H9 (cell line): ENCODE measurements around the gene TSEN34. TPM values are rescaled to one million over a fixed set of nuclear protein-coding genes. Genes with fewer than 3 reads are reported as not detected.
A peak's percentile ranks its signal among the peaks of the same experiment; 100 is the strongest.

Source experiments
- DNase-seq: peaks from one replicate; pipeline ENCODE4 v3.0.0-alpha.2; 2017
- H2AFZ ChIP-seq: one replicate; pipeline ENCODE4 v1.6.1; 2013; ENCODE audit warnings: mild to moderate bottlenecking, low read length, control low read depth, moderate library complexity
- H2AK5ac ChIP-seq: 2 replicates; pipeline ENCODE4 v1.6.1; 2013; ENCODE audit warnings: low read length, control low read depth, mixed read lengths; ENCODE audit not compliant: insufficient read length
- H2BK120ac ChIP-seq: one replicate; pipeline ENCODE4 v1.6.1; 2013; ENCODE audit warnings: low read depth, mild to moderate bottlenecking, low read length, control low read depth, inconsistent platforms; ENCODE audit not compliant: poor library complexity, severe bottlenecking
- H2BK12ac ChIP-seq: 2 replicates; pipeline ENCODE4 v1.6.1; 2013; ENCODE audit warnings: low read length, control low read depth, mixed read lengths, low read depth; ENCODE audit not compliant: insufficient read length
- H2BK15ac ChIP-seq: 2 replicates; pipeline ENCODE4 v1.6.1; 2013; ENCODE audit warnings: low read depth, low read length, control low read depth
- H2BK20ac ChIP-seq: one replicate; pipeline ENCODE4 v1.6.1; 2013; ENCODE audit warnings: low read depth, mild to moderate bottlenecking, low read length, control low read depth, inconsistent platforms; ENCODE audit not compliant: poor library complexity, severe bottlenecking
- H2BK5ac ChIP-seq: 2 replicates; pipeline ENCODE4 v1.6.1; 2013; ENCODE audit warnings: low read length, control low read depth, mixed read lengths; ENCODE audit not compliant: insufficient read length
- H3K14ac ChIP-seq: 2 replicates; pipeline ENCODE4 v1.6.1; 2013; ENCODE audit warnings: low read length, control low read depth; ENCODE audit not compliant: insufficient read depth
- H3K18ac ChIP-seq: 2 replicates; pipeline ENCODE4 v1.6.1; 2013; ENCODE audit warnings: low read depth, mild to moderate bottlenecking, mixed read lengths, low read length, control low read depth; ENCODE audit not compliant: insufficient read length
- H3K23ac ChIP-seq: 2 replicates; pipeline ENCODE4 v1.6.1; 2013; ENCODE audit warnings: low read length, control low read depth, mixed read lengths, low read depth; ENCODE audit not compliant: insufficient read length
- H3K23me2 ChIP-seq: 2 replicates; pipeline ENCODE4 v1.6.1; 2013; ENCODE audit warnings: low read depth, mild to moderate bottlenecking, mixed read lengths, low read length, control low read depth; ENCODE audit not compliant: insufficient read length, poor library complexity, severe bottlenecking
- H3K27ac ChIP-seq: 2 replicates; pipeline ENCODE4 v1.5.1; 2013; ENCODE audit warnings: low read length, control low read depth, mixed read lengths, low read depth; ENCODE audit not compliant: insufficient read length
- H3K27me3 ChIP-seq: 2 replicates; pipeline ENCODE4 v1.6.1; 2013; ENCODE audit warnings: low read length, control low read depth, inconsistent platforms; ENCODE audit not compliant: insufficient read depth
- H3K4ac ChIP-seq: 2 replicates; pipeline ENCODE4 v1.6.1; 2013; ENCODE audit warnings: low read depth, mild to moderate bottlenecking, control low read depth, inconsistent platforms, low read length, moderate library complexity
- H3K4me1 ChIP-seq: 2 replicates; pipeline ENCODE4 v1.6.1; 2013; ENCODE audit warnings: low read length, control low read depth, inconsistent platforms; ENCODE audit not compliant: insufficient read depth
- H3K4me2 ChIP-seq: 2 replicates; pipeline ENCODE4 v1.6.1; 2013; ENCODE audit warnings: low read length, control low read depth, mixed read lengths; ENCODE audit not compliant: insufficient read length, insufficient read depth
- H3K56ac ChIP-seq: 2 replicates; pipeline ENCODE4 v1.6.1; 2013; ENCODE audit warnings: low read depth, mild to moderate bottlenecking, mixed read lengths, low read length, control low read depth; ENCODE audit not compliant: insufficient read length
- H3K79me1 ChIP-seq: 2 replicates; pipeline ENCODE4 v1.6.1; 2013; ENCODE audit warnings: low read depth, mild to moderate bottlenecking, moderate library complexity, low read length, control low read depth, inconsistent platforms; ENCODE audit not compliant: insufficient read depth, poor library complexity, severe bottlenecking
- H3K79me2 ChIP-seq: 2 replicates; pipeline ENCODE4 v1.6.1; 2013; ENCODE audit warnings: low read length, control low read depth, inconsistent platforms; ENCODE audit not compliant: insufficient read depth
- H3K9ac ChIP-seq: 2 replicates; pipeline ENCODE4 v1.6.1; 2013; ENCODE audit warnings: low read length, control low read depth, mixed read lengths; ENCODE audit not compliant: insufficient read length; ENCODE audit errors: extremely low read depth
- H3K9me3 ChIP-seq: one replicate; pipeline ENCODE4 v1.6.1; 2013; ENCODE audit warnings: low read depth, low read length, inconsistent platforms; ENCODE audit not compliant: control insufficient read depth
- H3T11ph ChIP-seq: one replicate; pipeline ENCODE4 v1.6.1; 2013; ENCODE audit warnings: mild to moderate bottlenecking, low read length, control low read depth, inconsistent platforms
- H4K20me1 ChIP-seq: one replicate; pipeline ENCODE4 v1.6.1; 2013; ENCODE audit not compliant: control insufficient read depth, insufficient read length, insufficient read depth
- H4K5ac ChIP-seq: 2 replicates; pipeline ENCODE4 v1.6.1; 2013; ENCODE audit warnings: low read depth, mild to moderate bottlenecking, mixed read lengths, low read length, control low read depth; ENCODE audit not compliant: insufficient read length
- H4K8ac ChIP-seq: replicated peaks from 2 replicates; pipeline ENCODE4 v1.6.1; 2013; ENCODE audit warnings: low read length, control low read depth, mixed read lengths, low read depth; ENCODE audit not compliant: insufficient read length
- H4K91ac ChIP-seq: 2 replicates; pipeline ENCODE4 v1.6.1; 2013; ENCODE audit warnings: low read depth, mild to moderate bottlenecking, moderate library complexity, mixed read lengths, low read length, control low read depth; ENCODE audit not compliant: insufficient read length
- H3K27ac Mint-ChIP-seq, 3 experiments: 2 replicates in 2 of 3; 3 replicates in 1 of 3; pipeline ENCODE4 v1.8.0; 2020 to 2021; ENCODE audit warnings: mixed read lengths in 3 of 3, mild to moderate bottlenecking in 1 of 3, moderate library complexity in 1 of 3
- H3K27me3 Mint-ChIP-seq: 2 replicates; pipeline ENCODE4 v1.8.0; 2021; ENCODE audit warnings: low read depth, mild to moderate bottlenecking, moderate library complexity, mixed read lengths
- H3K36me3 Mint-ChIP-seq, 3 experiments: 2 replicates in 2 of 3; 3 replicates in 1 of 3; pipeline ENCODE4 v1.8.0; 2020 to 2021; ENCODE audit warnings: low read depth in 3 of 3, mixed read lengths in 3 of 3; ENCODE audit not compliant: insufficient read depth in 1 of 3
- H3K4me1 Mint-ChIP-seq, 2 experiments: 2 replicates each; pipeline ENCODE4 v1.8.0; 2020; ENCODE audit warnings: mixed read lengths in 2 of 2
- H3K4me3 Mint-ChIP-seq, 2 experiments: 2 replicates in 1 of 2; 3 replicates in 1 of 2; pipeline ENCODE4 v1.8.0; 2020 to 2021; ENCODE audit warnings: mild to moderate bottlenecking in 2 of 2, mixed read lengths in 2 of 2, moderate library complexity in 1 of 2
- H3K9me3 Mint-ChIP-seq, 2 experiments: 2 replicates in 1 of 2; 3 replicates in 1 of 2; pipeline ENCODE4 v1.8.0; 2020; ENCODE audit warnings: mild to moderate bottlenecking in 2 of 2, mixed read lengths in 2 of 2, moderate library complexity in 1 of 2
- WGBS: extraction: QIAGEN DNeasy Blood & Tissue Kit; methylation state at CpG from one replicate; pipeline ENCODE4 v1.1.7; 2013; ENCODE audit warnings: missing lambda C conversion rate, low lambda C conversion rate, mixed read lengths; ENCODE audit not compliant: insufficient read length; ENCODE audit errors: extremely low coverage; 5-methylcytosine and 5-hydroxymethylcytosine counted together
- total RNA-seq: library from RNA; stranded (reverse); gene quantifications from 2 replicates; pipeline ENCODE4 v1.2.1, GENCODE V29; 2021
- TF ChIP-seq, protein P1 (sequence below): fragments of 200-600 bp; sonication (generic); conservative IDR thresholded peaks from 3 replicates; pipeline ENCODE4 v1.8.0; 2021; ENCODE audit warnings: antibody characterized with exemption, mild to moderate bottlenecking

Gene TSEN34
- total RNA-seq, 1 experiment from 2014 or later, result 28.3 TPM

DNA sequence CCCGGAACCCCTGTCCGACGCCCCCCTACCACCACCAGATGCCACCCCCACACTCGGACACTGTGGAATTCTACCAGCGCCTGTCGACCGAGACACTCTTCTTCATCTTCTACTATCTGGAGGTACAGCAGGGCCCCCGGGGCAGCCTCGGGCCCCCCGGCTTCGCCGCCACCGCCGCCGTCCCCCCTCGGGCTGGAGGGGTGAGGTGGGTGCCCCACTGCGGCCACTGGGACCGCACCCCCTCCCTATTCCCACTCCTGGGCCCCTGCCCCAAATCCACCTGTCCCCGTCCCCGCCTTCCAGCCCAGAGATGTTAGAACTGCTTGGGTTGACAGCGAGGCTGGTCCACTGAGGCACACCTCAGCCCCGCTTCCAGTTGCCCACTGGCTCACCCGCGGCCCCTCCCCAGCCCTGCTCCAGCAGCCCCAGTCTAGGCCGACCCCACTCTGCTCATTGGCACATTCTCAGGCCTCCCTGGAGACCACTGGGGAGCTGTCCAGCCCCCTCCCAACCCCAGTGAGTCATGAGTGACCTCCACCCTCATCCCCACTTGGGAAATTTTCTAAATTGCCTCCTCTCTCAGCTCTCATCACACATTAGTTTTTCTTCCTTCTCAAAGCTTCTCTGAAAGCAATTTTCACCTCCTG lies 38.1 kb upstream of the TSEN34 start:
- H3T11ph ChIP-seq, result no peak overlapping the region
- no peak overlapping the region for H3K56ac ChIP-seq
- H3K27ac Mint-ChIP-seq, result peak overlapping the region in 1 of 3 experiments; percentile 28; a peak in 2 of 7 replicates
- no peak for DNase-seq
- no peak overlapping the region for H3K27ac ChIP-seq
- no peak overlapping the region for H2BK5ac ChIP-seq
- H3K4ac ChIP-seq, result no peak overlapping the region
- H4K8ac ChIP-seq, result no peak overlapping the region
- H2BK15ac ChIP-seq, result no peak overlapping the region
- H2BK12ac ChIP-seq, result no peak overlapping the region
- H3K9ac ChIP-seq, result no peak overlapping the region
- H4K20me1 ChIP-seq, result no peaks in the 10 kb centered on the region
- H3K14ac ChIP-seq, result no peak overlapping the region
- no peaks in the 10 kb centered on the region for H3K27me3 ChIP-seq
- no peak overlapping the region for H3K23ac ChIP-seq
- no peak overlapping the region for H2AFZ ChIP-seq
- TF ChIP-seq, protein P1, sequence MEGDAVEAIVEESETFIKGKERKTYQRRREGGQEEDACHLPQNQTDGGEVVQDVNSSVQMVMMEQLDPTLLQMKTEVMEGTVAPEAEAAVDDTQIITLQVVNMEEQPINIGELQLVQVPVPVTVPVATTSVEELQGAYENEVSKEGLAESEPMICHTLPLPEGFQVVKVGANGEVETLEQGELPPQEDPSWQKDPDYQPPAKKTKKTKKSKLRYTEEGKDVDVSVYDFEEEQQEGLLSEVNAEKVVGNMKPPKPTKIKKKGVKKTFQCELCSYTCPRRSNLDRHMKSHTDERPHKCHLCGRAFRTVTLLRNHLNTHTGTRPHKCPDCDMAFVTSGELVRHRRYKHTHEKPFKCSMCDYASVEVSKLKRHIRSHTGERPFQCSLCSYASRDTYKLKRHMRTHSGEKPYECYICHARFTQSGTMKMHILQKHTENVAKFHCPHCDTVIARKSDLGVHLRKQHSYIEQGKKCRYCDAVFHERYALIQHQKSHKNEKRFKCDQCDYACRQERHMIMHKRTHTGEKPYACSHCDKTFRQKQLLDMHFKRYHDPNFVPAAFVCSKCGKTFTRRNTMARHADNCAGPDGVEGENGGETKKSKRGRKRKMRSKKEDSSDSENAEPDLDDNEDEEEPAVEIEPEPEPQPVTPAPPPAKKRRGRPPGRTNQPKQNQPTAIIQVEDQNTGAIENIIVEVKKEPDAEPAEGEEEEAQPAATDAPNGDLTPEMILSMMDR, result no peak
- H4K5ac ChIP-seq, result no peak overlapping the region
- H2BK120ac ChIP-seq, result no peak overlapping the region
- no peaks in the 10 kb centered on the region for H3K9me3 Mint-ChIP-seq
- no peak overlapping the region for H2AK5ac ChIP-seq
- H2BK20ac ChIP-seq, result no peak overlapping the region
- no peaks in the 10 kb centered on the region for H3K4me1 Mint-ChIP-seq
- H3K9me3 ChIP-seq, result no peaks in the 10 kb centered on the region
- no peaks in the 10 kb centered on the region for H3K4me1 ChIP-seq
- H3K36me3 Mint-ChIP-seq, result peaks cover 50 to 85% (median 84%) of the 10 kb centered on the region in 3 experiments
- no peaks in the 10 kb centered on the region for H3K79me2 ChIP-seq
- no peaks in the 10 kb centered on the region for H3K23me2 ChIP-seq
- WGBS, result no CpG with 5 or more reads among the region's 25 CpGs
- no peak overlapping the region for H3K4me2 ChIP-seq
- no peaks in the 10 kb centered on the region; the same call in 1 of the 2 replicates for H3K27me3 Mint-ChIP-seq
- H4K91ac ChIP-seq, result no peak overlapping the region
- no peak overlapping the region; a peak in 1 of 5 replicates for H3K4me3 Mint-ChIP-seq
- no peak overlapping the region for H3K18ac ChIP-seq
- H3K79me1 ChIP-seq, result no peaks in the 10 kb centered on the region
